ENCODE results near the gene WDR7.

Gene WDR7

DNA sequence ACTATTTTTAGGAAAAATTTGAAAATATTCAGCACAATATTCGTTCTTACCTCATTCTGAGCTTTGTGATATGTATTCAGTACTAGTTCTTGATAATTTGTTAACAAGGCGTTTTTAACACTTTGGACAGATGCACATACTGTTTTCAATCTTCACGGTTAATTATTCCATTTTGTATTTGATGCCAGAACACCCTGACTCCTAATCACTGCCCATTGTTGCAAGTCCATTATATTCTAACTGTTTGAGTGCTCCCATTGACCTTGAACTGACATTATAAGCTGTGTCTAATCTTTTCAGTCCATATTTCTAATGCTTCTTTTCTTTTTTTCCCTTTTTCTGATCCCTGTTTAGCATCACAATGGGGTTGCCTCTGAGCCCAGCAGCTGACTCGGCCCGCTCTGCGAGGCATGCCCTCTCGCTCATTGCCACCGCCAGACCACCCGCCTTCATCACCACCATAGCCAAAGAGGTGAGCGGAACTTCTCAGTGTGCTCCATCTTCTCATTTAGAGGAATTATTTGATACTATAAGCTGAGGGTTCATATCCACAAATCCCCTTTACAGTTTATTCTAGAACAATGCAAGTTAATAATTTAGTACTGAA is 284.4 kb downstream of the WDR7 start:
- Histone ChIP-seq H3K9ac (ENCODE audit: low read depth in 1 of 2, low read length in 2 of 2) (no peak overlapping the region), H3K9me3 (ENCODE audit: control insufficient read depth in 2 of 2, low read length in 2 of 2) (no peaks in the 10 kb centered on the region), H3K4me3 (ENCODE audit: low read length in 2 of 2) (no peak overlapping the region), H3K4me1 (ENCODE audit: control insufficient read depth in 2 of 2, insufficient read depth in 2 of 2, low read length in 2 of 2) (no peaks in the 10 kb centered on the region), H3K36me3 (ENCODE audit: control insufficient read depth in 2 of 2, insufficient read depth in 2 of 2, low read length in 2 of 2) (peaks cover 0 to 4% of the 10 kb centered on the region in 2 donors), H3K27me3 (ENCODE audit: control insufficient read depth in 2 of 2, insufficient read depth in 2 of 2, low read length in 2 of 2) (no peaks in the 10 kb centered on the region), H3K27ac (ENCODE audit: low read depth in 2 of 2, low read length in 2 of 2) (no peak overlapping the region)

GRCh38 chr18:56936457-56936856 is 285.3 kb downstream of the WDR7 start:
- Histone ChIP-seq H3K4me3 (ENCODE audit: low read length in 2 of 2) (no peak overlapping the region), H3K27ac (ENCODE audit: low read depth in 2 of 2, low read length in 2 of 2) (no peak overlapping the region), H3K9ac (ENCODE audit: low read depth in 1 of 2, low read length in 2 of 2) (no peak overlapping the region), H3K4me1 (ENCODE audit: control insufficient read depth in 2 of 2, insufficient read depth in 2 of 2, low read length in 2 of 2) (no peaks in the 10 kb centered on the region), H3K27me3 (ENCODE audit: control insufficient read depth in 2 of 2, insufficient read depth in 2 of 2, low read length in 2 of 2) (no peaks in the 10 kb centered on the region), H3K36me3 (ENCODE audit: control insufficient read depth in 2 of 2, insufficient read depth in 2 of 2, low read length in 2 of 2) (peaks cover 0 to 4% of the 10 kb centered on the region in 2 donors), H3K9me3 (ENCODE audit: control insufficient read depth in 2 of 2, low read length in 2 of 2) (no peaks in the 10 kb centered on the region)

GRCh38 chr18:56937874-56938430 is 286.8 kb downstream of the WDR7 start:
- Histone ChIP-seq H3K27me3 (ENCODE audit: control insufficient read depth in 2 of 2, insufficient read depth in 2 of 2, low read length in 2 of 2) (no peaks in the 10 kb centered on the region), H3K27ac (ENCODE audit: low read depth in 2 of 2, low read length in 2 of 2) (no peak overlapping the region), H3K4me3 (ENCODE audit: low read length in 2 of 2) (no peak overlapping the region), H3K9ac (ENCODE audit: low read depth in 1 of 2, low read length in 2 of 2) (no peak overlapping the region), H3K9me3 (ENCODE audit: control insufficient read depth in 2 of 2, low read length in 2 of 2) (no peaks in the 10 kb centered on the region), H3K36me3 (ENCODE audit: control insufficient read depth in 2 of 2, insufficient read depth in 2 of 2, low read length in 2 of 2) (peaks cover 0 to 4% of the 10 kb centered on the region in 2 donors), H3K4me1 (ENCODE audit: control insufficient read depth in 2 of 2, insufficient read depth in 2 of 2, low read length in 2 of 2) (no peaks in the 10 kb centered on the region)

DNA sequence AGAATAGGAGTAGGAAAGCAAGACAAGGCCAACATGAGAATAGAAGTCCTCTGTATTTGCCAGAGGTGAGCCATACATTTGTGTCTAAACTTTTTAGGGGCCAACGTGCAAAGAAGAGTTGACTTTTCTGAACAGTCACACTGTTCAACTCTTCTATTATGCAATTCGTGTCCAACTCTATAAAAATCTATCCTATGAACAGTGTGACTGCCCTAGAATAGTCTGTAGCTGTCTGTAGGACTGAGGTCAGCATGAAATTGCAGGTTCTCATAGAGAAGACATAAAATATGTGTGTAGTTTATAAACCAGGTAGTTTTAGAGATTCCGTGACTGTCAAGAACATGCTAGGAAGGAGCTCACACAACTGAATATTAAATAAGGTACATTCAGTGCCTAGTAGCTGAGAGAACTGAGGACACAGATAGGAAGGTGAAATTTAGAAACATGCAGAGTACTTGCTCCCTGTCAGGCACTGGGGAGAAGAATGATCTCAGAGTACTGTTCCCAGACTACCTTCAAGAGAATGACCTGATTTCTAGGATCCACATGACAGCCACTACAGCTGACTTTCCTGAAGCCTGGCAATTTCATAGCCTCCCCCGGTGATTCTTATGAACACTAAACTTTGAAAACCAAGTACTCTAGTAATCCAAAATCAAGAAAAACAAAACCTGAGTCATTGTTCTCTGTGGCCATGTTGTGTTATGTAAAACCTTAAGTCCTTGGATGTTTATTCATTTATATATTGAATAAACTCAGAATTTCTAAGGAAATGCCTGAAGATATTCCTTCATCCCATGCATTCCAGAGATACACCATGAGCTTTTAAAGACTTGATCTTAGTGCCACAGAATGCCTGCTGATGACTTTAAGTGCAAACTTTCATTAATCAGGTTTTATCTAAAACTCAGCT is 294.3 kb downstream of the WDR7 start:
- Histone ChIP-seq H3K36me3 (ENCODE audit: control insufficient read depth in 2 of 2, insufficient read depth in 2 of 2, low read length in 2 of 2) (peaks cover 0 to 3% of the 10 kb centered on the region in 2 donors), H3K9ac (ENCODE audit: low read depth in 1 of 2, low read length in 2 of 2) (no peak overlapping the region), H3K9me3 (ENCODE audit: control insufficient read depth in 2 of 2, low read length in 2 of 2) (no peaks in the 10 kb centered on the region), H3K4me1 (ENCODE audit: control insufficient read depth in 2 of 2, insufficient read depth in 2 of 2, low read length in 2 of 2) (no peaks in the 10 kb centered on the region), H3K4me3 (ENCODE audit: low read length in 2 of 2) (no peak overlapping the region), H3K27ac (ENCODE audit: low read depth in 2 of 2, low read length in 2 of 2) (no peak overlapping the region), H3K27me3 (ENCODE audit: control insufficient read depth in 2 of 2, insufficient read depth in 2 of 2, low read length in 2 of 2) (no peaks in the 10 kb centered on the region)

GRCh38 chr18:56947236-56947635 is 296.1 kb downstream of the WDR7 start:
- H3K4me1 ChIP-seq (ENCODE audit: control insufficient read depth in 2 of 2, insufficient read depth in 2 of 2, low read length in 2 of 2): no peaks in the 10 kb centered on the region
- no peak overlapping the region for H3K9ac ChIP-seq (ENCODE audit: low read depth in 1 of 2, low read length in 2 of 2)
- no peaks in the 10 kb centered on the region for H3K9me3 ChIP-seq (ENCODE audit: control insufficient read depth in 2 of 2, low read length in 2 of 2)
- peaks cover 0 to 3% of the 10 kb centered on the region in 2 donors for H3K36me3 ChIP-seq (ENCODE audit: control insufficient read depth in 2 of 2, insufficient read depth in 2 of 2, low read length in 2 of 2)
- H3K27ac ChIP-seq (ENCODE audit: low read depth in 2 of 2, low read length in 2 of 2): no peak overlapping the region
- H3K4me3 ChIP-seq (ENCODE audit: low read length in 2 of 2): no peak overlapping the region
- H3K27me3 ChIP-seq (ENCODE audit: control insufficient read depth in 2 of 2, insufficient read depth in 2 of 2, low read length in 2 of 2): no peaks in the 10 kb centered on the region

GRCh38 chr18:56952026-56952425 is 300.9 kb downstream of the WDR7 start:
- no peak overlapping the region for H3K27ac ChIP-seq (ENCODE audit: low read depth in 2 of 2, low read length in 2 of 2)
- no peaks in the 10 kb centered on the region for H3K4me1 ChIP-seq (ENCODE audit: control insufficient read depth in 2 of 2, insufficient read depth in 2 of 2, low read length in 2 of 2)
- H3K27me3 ChIP-seq (ENCODE audit: control insufficient read depth in 2 of 2, insufficient read depth in 2 of 2, low read length in 2 of 2): no peaks in the 10 kb centered on the region
- H3K36me3 ChIP-seq (ENCODE audit: control insufficient read depth in 2 of 2, insufficient read depth in 2 of 2, low read length in 2 of 2): peaks cover 0 to 3% of the 10 kb centered on the region in 2 donors
- no peak overlapping the region for H3K9ac ChIP-seq (ENCODE audit: low read depth in 1 of 2, low read length in 2 of 2)
- no peak overlapping the region for H3K4me3 ChIP-seq (ENCODE audit: low read length in 2 of 2)
- H3K9me3 ChIP-seq (ENCODE audit: control insufficient read depth in 2 of 2, low read length in 2 of 2): no peaks in the 10 kb centered on the region

DNA sequence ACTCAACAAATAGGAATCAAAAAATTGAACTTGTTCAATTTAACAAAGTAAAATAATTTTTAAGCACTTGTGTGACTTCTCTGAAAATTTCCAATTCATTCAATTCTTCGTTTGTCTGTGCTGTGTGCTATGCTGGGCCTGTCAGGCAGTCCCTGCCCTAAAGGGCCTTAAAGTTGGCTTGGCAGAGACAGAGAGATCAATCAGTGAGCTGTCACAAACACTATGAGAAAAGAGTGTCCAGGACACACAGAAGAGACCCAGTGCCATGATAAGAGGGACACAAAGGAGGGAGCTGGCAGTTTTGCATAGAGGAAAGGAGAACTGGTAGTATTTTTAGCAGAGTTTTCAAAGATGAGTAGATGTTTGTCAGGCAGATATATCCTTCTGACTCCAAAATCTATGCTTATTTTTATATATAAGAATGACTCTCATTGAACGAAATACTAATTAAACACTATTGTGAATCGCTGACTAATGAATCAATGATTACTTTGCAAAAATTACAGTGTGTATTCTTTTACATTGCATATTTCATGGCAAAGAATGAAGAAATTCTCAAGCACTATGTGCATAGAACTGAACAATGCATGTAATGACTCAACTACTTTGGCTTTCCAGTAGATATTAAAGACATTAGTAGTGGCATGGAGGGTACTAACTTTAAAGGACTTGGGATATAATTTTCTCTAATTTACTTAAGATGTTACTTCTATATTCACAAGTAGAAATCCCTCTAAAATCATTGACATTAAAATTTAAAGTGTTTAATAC is 302.5 kb downstream of the WDR7 start:
- Histone ChIP-seq H3K9me3 (ENCODE audit: control insufficient read depth in 2 of 2, low read length in 2 of 2) (no peaks in the 10 kb centered on the region), H3K27me3 (ENCODE audit: control insufficient read depth in 2 of 2, insufficient read depth in 2 of 2, low read length in 2 of 2) (no peaks in the 10 kb centered on the region), H3K4me1 (ENCODE audit: control insufficient read depth in 2 of 2, insufficient read depth in 2 of 2, low read length in 2 of 2) (no peaks in the 10 kb centered on the region), H3K36me3 (ENCODE audit: control insufficient read depth in 2 of 2, insufficient read depth in 2 of 2, low read length in 2 of 2) (no peaks in the 10 kb centered on the region), H3K9ac (ENCODE audit: low read depth in 1 of 2, low read length in 2 of 2) (no peak overlapping the region), H3K4me3 (ENCODE audit: low read length in 2 of 2) (no peak overlapping the region), H3K27ac (ENCODE audit: low read depth in 2 of 2, low read length in 2 of 2) (no peak overlapping the region)

DNA sequence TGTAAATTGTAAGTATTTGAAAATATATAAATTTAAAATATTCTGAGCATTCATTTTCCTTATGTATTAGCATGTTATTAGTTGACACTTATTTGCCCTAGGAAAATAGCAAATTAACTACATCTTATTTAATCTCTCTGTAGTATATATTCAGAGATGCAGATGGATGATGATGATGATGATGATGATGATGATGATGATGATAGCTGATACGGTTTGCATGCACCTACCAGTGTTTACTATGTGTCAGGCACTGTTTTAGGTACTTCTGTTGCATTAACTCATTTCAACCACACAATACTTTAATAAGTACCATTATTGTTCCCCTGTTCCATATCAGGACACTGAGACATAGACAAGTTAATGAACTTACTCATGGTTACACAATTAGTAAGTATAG is 304.3 kb downstream of the WDR7 start:
- Histone ChIP-seq H3K27me3 (ENCODE audit: control insufficient read depth in 2 of 2, insufficient read depth in 2 of 2, low read length in 2 of 2) (no peaks in the 10 kb centered on the region), H3K36me3 (ENCODE audit: control insufficient read depth in 2 of 2, insufficient read depth in 2 of 2, low read length in 2 of 2) (peaks cover 0 to 2% of the 10 kb centered on the region in 2 donors), H3K4me1 (ENCODE audit: control insufficient read depth in 2 of 2, insufficient read depth in 2 of 2, low read length in 2 of 2) (no peaks in the 10 kb centered on the region), H3K9me3 (ENCODE audit: control insufficient read depth in 2 of 2, low read length in 2 of 2) (no peaks in the 10 kb centered on the region), H3K27ac (ENCODE audit: low read depth in 2 of 2, low read length in 2 of 2) (no peak overlapping the region), H3K4me3 (ENCODE audit: low read length in 2 of 2) (no peak overlapping the region), H3K9ac (ENCODE audit: low read depth in 1 of 2, low read length in 2 of 2) (no peak overlapping the region)

- Histone ChIP-seq H3K4me3 (ENCODE audit: low read length in 2 of 2) (no peak overlapping the region), H3K4me1 (ENCODE audit: control insufficient read depth in 2 of 2, insufficient read depth in 2 of 2, low read length in 2 of 2) (no peaks in the 10 kb centered on the region), H3K36me3 (ENCODE audit: control insufficient read depth in 2 of 2, insufficient read depth in 2 of 2, low read length in 2 of 2) (peaks cover 0 to 2% of the 10 kb centered on the region in 2 donors), H3K27ac (ENCODE audit: low read depth in 2 of 2, low read length in 2 of 2) (no peak overlapping the region), H3K9me3 (ENCODE audit: control insufficient read depth in 2 of 2, low read length in 2 of 2) (no peaks in the 10 kb centered on the region), H3K27me3 (ENCODE audit: control insufficient read depth in 2 of 2, insufficient read depth in 2 of 2, low read length in 2 of 2) (no peaks in the 10 kb centered on the region), H3K9ac (ENCODE audit: low read depth in 1 of 2, low read length in 2 of 2) (no peak overlapping the region)
Measured at GRCh38 chr18:56959120-56959519, 308.0 kb downstream of the WDR7 start.

- no peaks in the 10 kb centered on the region for H3K27me3 ChIP-seq (ENCODE audit: control insufficient read depth in 2 of 2, insufficient read depth in 2 of 2, low read length in 2 of 2)
Measured at GRCh38 chr18:56962322-56962721, 311.2 kb downstream of the WDR7 start.

More at GRCh38 chr18:56962322-56962721, 311.2 kb downstream of the WDR7 start:
- Histone ChIP-seq H3K27ac (ENCODE audit: low read depth in 2 of 2, low read length in 2 of 2) (no peak overlapping the region), H3K4me3 (ENCODE audit: low read length in 2 of 2) (no peak overlapping the region), H3K9me3 (ENCODE audit: control insufficient read depth in 2 of 2, low read length in 2 of 2) (no peaks in the 10 kb centered on the region), H3K4me1 (ENCODE audit: control insufficient read depth in 2 of 2, insufficient read depth in 2 of 2, low read length in 2 of 2) (no peaks in the 10 kb centered on the region), H3K9ac (ENCODE audit: low read depth in 1 of 2, low read length in 2 of 2) (no peak overlapping the region), H3K36me3 (ENCODE audit: control insufficient read depth in 2 of 2, insufficient read depth in 2 of 2, low read length in 2 of 2) (peaks cover 0 to 2% of the 10 kb centered on the region in 2 donors)
